Nephron (organoid): ENCODE measurements around the gene UTRN.

ENCODE experiments used
- H3K27ac Mint-ChIP-seq, 3 experiments: 2 replicates each; pipeline ENCODE4 v1.8.0; 2020; ENCODE audit warnings: mixed read lengths in 3 of 3, mild to moderate bottlenecking in 2 of 3, moderate library complexity in 1 of 3
- H3K27me3 Mint-ChIP-seq: 2 replicates; pipeline ENCODE4 v1.8.0; 2021; ENCODE audit warnings: low read depth, mild to moderate bottlenecking, moderate library complexity, mixed read lengths
- H3K36me3 Mint-ChIP-seq: 2 replicates; pipeline ENCODE4 v1.8.0; 2020; ENCODE audit warnings: low read depth, mixed read lengths
- H3K4me1 Mint-ChIP-seq: 2 replicates; pipeline ENCODE4 v1.8.0; 2020; ENCODE audit warnings: mixed read lengths
- H3K4me3 Mint-ChIP-seq, 3 experiments: 2 replicates each; pipeline ENCODE4 v1.8.0; 2020; ENCODE audit warnings: mild to moderate bottlenecking in 3 of 3, mixed read lengths in 3 of 3, moderate library complexity in 2 of 3
- H3K9me3 Mint-ChIP-seq: 2 replicates; pipeline ENCODE4 v1.8.0; 2020; ENCODE audit warnings: mixed read lengths
- TF ChIP-seq, protein P1 (sequence below), 3 experiments: fragments of 200-600 bp; sonication (generic); IDR thresholded peaks; one replicate each; pipeline ENCODE4 v1.5.0; 2021; ENCODE audit warnings: antibody characterized with exemption in 3 of 3; ENCODE audit not compliant: unreplicated experiment in 3 of 3

The UTRN gene

GRCh38 chr6:144327081-144327480 lies 41.9 kb downstream of the UTRN start:
- Mint-ChIP-seq H3K27me3 (peaks cover 6% of the 10 kb centered on the region), H3K4me1 (peaks cover 40% of the 10 kb centered on the region), H3K27ac (peak overlapping the region; percentile 81 to 91 (median 88))

GRCh38 chr6:144330017-144330987 lies 45.2 kb downstream of the UTRN start:
- Mint-ChIP-seq H3K9me3 (no peaks in the 10 kb centered on the region), H3K27me3 (peaks cover 5% of the 10 kb centered on the region), H3K4me3 (peak overlapping the region; percentile 40 to 74 (median 68)), H3K4me1 (peaks cover 50% of the 10 kb centered on the region), H3K27ac (peak overlapping the region; percentile 63 to 86 (median 77)), H3K36me3 (peaks cover 9% of the 10 kb centered on the region)
- TF ChIP-seq, protein P1, sequence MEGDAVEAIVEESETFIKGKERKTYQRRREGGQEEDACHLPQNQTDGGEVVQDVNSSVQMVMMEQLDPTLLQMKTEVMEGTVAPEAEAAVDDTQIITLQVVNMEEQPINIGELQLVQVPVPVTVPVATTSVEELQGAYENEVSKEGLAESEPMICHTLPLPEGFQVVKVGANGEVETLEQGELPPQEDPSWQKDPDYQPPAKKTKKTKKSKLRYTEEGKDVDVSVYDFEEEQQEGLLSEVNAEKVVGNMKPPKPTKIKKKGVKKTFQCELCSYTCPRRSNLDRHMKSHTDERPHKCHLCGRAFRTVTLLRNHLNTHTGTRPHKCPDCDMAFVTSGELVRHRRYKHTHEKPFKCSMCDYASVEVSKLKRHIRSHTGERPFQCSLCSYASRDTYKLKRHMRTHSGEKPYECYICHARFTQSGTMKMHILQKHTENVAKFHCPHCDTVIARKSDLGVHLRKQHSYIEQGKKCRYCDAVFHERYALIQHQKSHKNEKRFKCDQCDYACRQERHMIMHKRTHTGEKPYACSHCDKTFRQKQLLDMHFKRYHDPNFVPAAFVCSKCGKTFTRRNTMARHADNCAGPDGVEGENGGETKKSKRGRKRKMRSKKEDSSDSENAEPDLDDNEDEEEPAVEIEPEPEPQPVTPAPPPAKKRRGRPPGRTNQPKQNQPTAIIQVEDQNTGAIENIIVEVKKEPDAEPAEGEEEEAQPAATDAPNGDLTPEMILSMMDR (IDR thresholded peaks at IDR 0.05; ENCODE audit: unreplicated experiment in 3 of 3): no peak

More at GRCh38 chr6:144327081-144327480, 41.9 kb downstream of the UTRN start:
- no peaks in the 10 kb centered on the region for H3K9me3 Mint-ChIP-seq
- H3K36me3 Mint-ChIP-seq: peaks cover 9% of the 10 kb centered on the region
- TF ChIP-seq, protein P1 (IDR thresholded peaks at IDR 0.05; ENCODE audit: unreplicated experiment in 3 of 3): no peak
- peak overlapping the region in 1 of 3 experiments; percentile 11 for H3K4me3 Mint-ChIP-seq

- H3K4me3 Mint-ChIP-seq: peak overlapping the region; percentile 2 to 48 (median 41)
- H3K27ac Mint-ChIP-seq: peak overlapping the region; percentile 46 to 66 (median 63)
- no peaks in the 10 kb centered on the region for H3K27me3 Mint-ChIP-seq
- TF ChIP-seq, protein P1 (IDR thresholded peaks at IDR 0.05; ENCODE audit: unreplicated experiment in 3 of 3): no peak
- H3K36me3 Mint-ChIP-seq: peaks cover 4% of the 10 kb centered on the region
- peaks cover 56% of the 10 kb centered on the region for H3K4me1 Mint-ChIP-seq
- no peaks in the 10 kb centered on the region for H3K9me3 Mint-ChIP-seq
Observed at GRCh38 chr6:144331491-144331969, 46.4 kb downstream of the UTRN start.

DNA sequence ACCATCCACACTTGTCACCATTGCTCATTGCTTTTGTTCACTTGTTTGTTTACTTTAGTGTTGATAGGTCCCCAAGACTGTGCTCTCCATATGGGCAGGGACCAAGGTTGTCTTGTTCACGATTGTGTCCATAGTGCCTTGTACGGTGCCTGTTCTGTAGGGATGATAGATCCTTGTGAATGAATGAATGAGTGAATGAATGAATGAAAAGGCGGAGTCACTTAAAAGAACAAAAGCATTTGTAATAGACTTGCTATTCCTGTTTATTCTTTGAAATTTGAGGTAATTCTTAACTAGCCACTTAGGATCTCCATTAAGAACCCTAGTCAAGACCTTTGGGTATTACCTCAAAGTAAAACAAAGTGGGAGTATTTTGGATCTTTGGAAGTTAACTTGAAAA lies 47.0 kb downstream of the UTRN start:
- no peak overlapping the region for H3K4me3 Mint-ChIP-seq
- H3K27ac Mint-ChIP-seq: no peak overlapping the region
- no peaks in the 10 kb centered on the region for H3K9me3 Mint-ChIP-seq
- H3K36me3 Mint-ChIP-seq: peaks cover 4% of the 10 kb centered on the region
- TF ChIP-seq, protein P1 (IDR thresholded peaks at IDR 0.05; ENCODE audit: unreplicated experiment in 3 of 3): no peak
- peaks cover 56% of the 10 kb centered on the region for H3K4me1 Mint-ChIP-seq
- H3K27me3 Mint-ChIP-seq: no peaks in the 10 kb centered on the region

GRCh38 chr6:144334150-144334708 lies 49.1 kb downstream of the UTRN start:
- Mint-ChIP-seq H3K36me3 (peaks cover 4% of the 10 kb centered on the region), H3K27ac (no peak overlapping the region), H3K4me1 (peaks cover 64% of the 10 kb centered on the region), H3K4me3 (no peak overlapping the region), H3K9me3 (no peaks in the 10 kb centered on the region), H3K27me3 (no peaks in the 10 kb centered on the region)
- TF ChIP-seq, protein P1 (IDR thresholded peaks at IDR 0.05; ENCODE audit: unreplicated experiment in 3 of 3): no peak
